Gastroesophageal sphincter (tissue), 3 donors: ENCODE data around the gene SCYGR4.

Experiments used
- EP300 ChIP-seq: sonication (generic); formaldehyde crosslinking; IDR thresholded peaks from one replicate; pipeline ENCODE4 v1.6.1; 2017; ENCODE audit warnings: antibody characterized with exemption, mild to moderate bottlenecking
- POLR2A ChIP-seq, 2 donors: fragments of 450-650 bp; IDR thresholded peaks; one replicate each; pipeline ENCODE4 v1.6.1; 2017; ENCODE audit warnings: antibody characterized with exemption in 2 of 2, mild to moderate bottlenecking in 2 of 2, moderate library complexity in 1 of 2
- POLR2AphosphoS5 ChIP-seq: sonication (generic); formaldehyde crosslinking; IDR thresholded peaks from one replicate; pipeline ENCODE4 v1.6.1; 2017; ENCODE audit warnings: antibody characterized with exemption
- TF ChIP-seq, protein P1 (sequence below), 4 experiments: fragments of 200-600 bp in 2 of 4; fragments of 450-650 bp in 2 of 4; sonication (generic) in 1 of 4; IDR thresholded peaks; one replicate each; pipeline ENCODE4 v1.5.1; 2017 to 2019; ENCODE audit warnings: antibody characterized with exemption in 4 of 4, mild to moderate bottlenecking in 2 of 4, moderate library complexity in 2 of 4

DNA sequence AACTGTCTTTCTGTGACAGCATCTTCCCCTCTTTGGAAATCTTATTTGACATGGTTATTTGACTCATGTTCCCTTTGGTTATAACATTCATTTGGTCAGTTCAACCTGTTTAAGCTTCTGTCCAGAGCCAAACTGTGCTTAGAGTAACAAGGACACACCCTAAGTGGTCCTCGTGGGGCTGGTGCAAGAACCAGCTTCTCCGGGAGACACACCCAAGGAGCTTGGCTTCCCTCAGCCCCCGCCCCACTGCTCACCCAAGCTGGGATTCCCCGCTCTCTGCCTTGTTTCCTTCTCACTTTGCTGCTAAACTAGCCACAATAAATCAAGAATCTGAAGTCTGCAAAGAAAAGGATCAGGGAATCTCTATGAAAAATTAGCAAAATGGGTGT lies 4.0 kb upstream of the SCYGR4 start:
- TF ChIP-seq POLR2A (IDR thresholded peaks at IDR 0.05) (no peak), EP300 (no peak), POLR2AphosphoS5 (no peak)
- TF ChIP-seq, protein P1, sequence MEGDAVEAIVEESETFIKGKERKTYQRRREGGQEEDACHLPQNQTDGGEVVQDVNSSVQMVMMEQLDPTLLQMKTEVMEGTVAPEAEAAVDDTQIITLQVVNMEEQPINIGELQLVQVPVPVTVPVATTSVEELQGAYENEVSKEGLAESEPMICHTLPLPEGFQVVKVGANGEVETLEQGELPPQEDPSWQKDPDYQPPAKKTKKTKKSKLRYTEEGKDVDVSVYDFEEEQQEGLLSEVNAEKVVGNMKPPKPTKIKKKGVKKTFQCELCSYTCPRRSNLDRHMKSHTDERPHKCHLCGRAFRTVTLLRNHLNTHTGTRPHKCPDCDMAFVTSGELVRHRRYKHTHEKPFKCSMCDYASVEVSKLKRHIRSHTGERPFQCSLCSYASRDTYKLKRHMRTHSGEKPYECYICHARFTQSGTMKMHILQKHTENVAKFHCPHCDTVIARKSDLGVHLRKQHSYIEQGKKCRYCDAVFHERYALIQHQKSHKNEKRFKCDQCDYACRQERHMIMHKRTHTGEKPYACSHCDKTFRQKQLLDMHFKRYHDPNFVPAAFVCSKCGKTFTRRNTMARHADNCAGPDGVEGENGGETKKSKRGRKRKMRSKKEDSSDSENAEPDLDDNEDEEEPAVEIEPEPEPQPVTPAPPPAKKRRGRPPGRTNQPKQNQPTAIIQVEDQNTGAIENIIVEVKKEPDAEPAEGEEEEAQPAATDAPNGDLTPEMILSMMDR (IDR thresholded peaks at IDR 0.05): no peak
